WTC11 (cell line): Measurements from ENCODE around the gene SPDYE6. TPM values are rescaled to one million over a fixed set of nuclear protein-coding genes. Genes with fewer than 3 reads are reported as not detected.
"Not testable (repeated sequence)": the region's sequence is repeated elsewhere in the genome, so short reads cannot be mapped to it uniquely, and the experiment has no call there.

Source experiments
- ATAC-seq: fragments of 200-7000 bp; cut with Tn5 transposase; 2 replicates; pipeline ENCODE4 v1.10.0; 2021; ENCODE audit warnings: mild to moderate bottlenecking, moderate library complexity
- CTCF ChIA-PET: fragments of 300-600 bp; sonication (Branson Sonifier 250); formaldehyde crosslinking; loops from one replicate; lab custom pipeline; 2021; ENCODE audit warnings: antibody characterized with exemption; lab: Charles Lee
- POLR2A ChIA-PET: fragments of 350-600 bp; sonication (Branson Sonifier 250); formaldehyde crosslinking; loops from one replicate; lab custom pipeline; 2021; ENCODE audit warnings: antibody characterized with exemption; lab: Charles Lee
- DNase-seq: peaks from one replicate; pipeline ENCODE4 v3.0.0; 2021; ENCODE audit warnings: low spot score
- H3K27ac Mint-ChIP-seq: 2 replicates; pipeline ENCODE4 v1.8.0; 2021; ENCODE audit warnings: mixed read lengths
- H3K27me3 Mint-ChIP-seq: 2 replicates; pipeline ENCODE4 v1.8.0; 2021; ENCODE audit warnings: low read depth, mild to moderate bottlenecking, moderate library complexity, mixed read lengths
- H3K36me3 Mint-ChIP-seq: 2 replicates; pipeline ENCODE4 v1.8.0; 2021; ENCODE audit warnings: mixed read lengths
- H3K4me1 Mint-ChIP-seq: 2 replicates; pipeline ENCODE4 v1.8.0; 2022; ENCODE audit warnings: mixed read lengths
- H3K4me3 Mint-ChIP-seq: 2 replicates; pipeline ENCODE4 v1.8.0; 2021; ENCODE audit warnings: mild to moderate bottlenecking, moderate library complexity, mixed read lengths
- H3K9me3 Mint-ChIP-seq: 2 replicates; pipeline ENCODE4 v1.8.0; 2021; ENCODE audit warnings: mixed read lengths
- ELF4 ChIP-seq: sonication (generic); formaldehyde crosslinking; IDR thresholded peaks from 2 replicates; pipeline ENCODE4 v1.8.1; 2022; ENCODE audit warnings: low read depth, mild to moderate bottlenecking, moderate library complexity, missing genetic modification reagents
- ESRRA ChIP-seq: sonication (generic); formaldehyde crosslinking; IDR thresholded peaks from 2 replicates; pipeline ENCODE4 v1.8.1; 2022; ENCODE audit warnings: mild to moderate bottlenecking, missing genetic modification reagents, borderline replicate concordance
- FOXP1 ChIP-seq: sonication (generic); formaldehyde crosslinking; IDR thresholded peaks from 2 replicates; pipeline ENCODE4 v1.8.0; 2022; ENCODE audit warnings: missing genetic modification reagents, mild to moderate bottlenecking, moderate library complexity, borderline replicate concordance
- GRHL2 ChIP-seq: fragments of 250-450 bp; sonication (Bioruptor Pico); IDR thresholded peaks from 2 replicates; pipeline ENCODE4 v1.8.0; 2022; ENCODE audit warnings: mild to moderate bottlenecking, moderate library complexity; ENCODE audit not compliant: insufficient replicate concordance, severe bottlenecking
- GTF2I ChIP-seq: fragments of 250-450 bp; sonication (Bioruptor Pico); conservative IDR thresholded peaks from 2 replicates; pipeline ENCODE4 v1.4.0; 2021; ENCODE audit warnings: mild to moderate bottlenecking
- SOX15 ChIP-seq: fragments of 250-450 bp; sonication (Bioruptor Pico); IDR thresholded peaks from 2 replicates; pipeline ENCODE4 v1.9.0; 2021; ENCODE audit warnings: mild to moderate bottlenecking
- TCF7 ChIP-seq: sonication (generic); formaldehyde crosslinking; IDR thresholded peaks from 2 replicates; pipeline ENCODE4 v1.8.0; 2022; ENCODE audit warnings: mild to moderate bottlenecking, low read depth, missing genetic modification reagents, moderate library complexity
- TEAD1 ChIP-seq: sonication (generic); formaldehyde crosslinking; IDR thresholded peaks from 2 replicates; pipeline ENCODE4 v1.8.0; 2022; ENCODE audit warnings: mild to moderate bottlenecking, missing genetic modification reagents
- ZBTB21 ChIP-seq: sonication (generic); formaldehyde crosslinking; IDR thresholded peaks from 2 replicates; pipeline ENCODE4 v1.8.1; 2023; ENCODE audit warnings: mild to moderate bottlenecking, missing genetic modification reagents, borderline replicate concordance
- ZNF423 ChIP-seq: fragments of 250-450 bp; sonication (Bioruptor Pico); IDR thresholded peaks from 2 replicates; pipeline ENCODE4 v2.1.2; 2022; ENCODE audit warnings: mild to moderate bottlenecking, moderate library complexity
- total RNA-seq: library from RNA; stranded (reverse); gene quantifications from 3 replicates; pipeline ENCODE4 v1.2.3, GENCODE V29; 2021

The SPDYE6 gene
- total RNA-seq, 1 experiment from 2014 or later, result not detected

- not testable (repeated sequence) for H3K27me3 Mint-ChIP-seq, DNase-seq, ATAC-seq, H3K9me3 Mint-ChIP-seq
- peak; percentile 50; the same call in 1 of the 2 replicates for TF ChIP-seq ZNF423 (CRISPR knock-in tag)
- CTCF ChIA-PET, result interaction anchor here (0.7 kb wide), 2 partner anchors 62 to 363 kb away, joined by 3 to 4 read pairs; no protein-coding TSS in a partner anchor
- Mint-ChIP-seq H3K36me3 (peaks cover 60% of the 10 kb centered on the region), H3K4me1 (peaks cover 17% of the 10 kb centered on the region), H3K4me3 (peak overlapping the region; percentile 17; the same call in 1 of the 2 replicates), H3K27ac (peak overlapping the region; percentile 46)
- POLR2A ChIA-PET, result interaction anchor here (0.5 kb wide), 1 partner anchor 547 kb away, joined by 3 read pairs; no protein-coding TSS in a partner anchor
Observed at GRCh38 chr7:102380837-102381236, 24.6 kb upstream of the SPDYE6 start.

GRCh38 chr7:102376964-102377466 lies 20.8 kb upstream of the SPDYE6 start:
- CTCF ChIA-PET, result no interaction called here
- TF ChIP-seq GRHL2 (CRISPR knock-in tag) (no peak), GTF2I (no peak), ESRRA (CRISPR knock-in tag) (no peak), SOX15 (CRISPR knock-in tag) (no peak), TCF7 (CRISPR knock-in tag) (no peak), ZBTB21 (CRISPR knock-in tag) (no peak), TEAD1 (CRISPR knock-in tag) (no peak), ELF4 (no peak), FOXP1 (CRISPR knock-in tag) (no peak)
- POLR2A ChIA-PET, result no interaction called here

DNA sequence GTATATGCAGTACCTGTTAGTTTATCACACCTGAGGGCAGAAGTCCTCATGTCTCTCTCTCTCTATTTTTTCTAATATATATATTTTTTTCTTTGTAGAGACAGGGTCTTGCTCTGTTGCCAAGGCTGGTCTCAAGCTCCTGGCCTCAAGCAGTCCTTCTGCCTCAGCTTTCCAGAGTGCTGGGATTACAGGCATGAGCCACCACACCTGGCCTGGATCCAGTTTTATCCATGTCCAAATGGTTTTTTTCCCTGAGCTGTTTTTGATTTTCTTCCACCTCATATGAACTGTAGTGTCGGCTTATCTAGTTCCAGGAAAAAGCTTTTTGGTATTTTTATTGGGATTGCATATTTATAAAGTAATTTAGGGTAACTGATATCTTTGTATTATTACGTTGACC lies 16.6 kb upstream of the SPDYE6 start:
- H3K4me1 Mint-ChIP-seq, H3K9me3 Mint-ChIP-seq, ATAC-seq, DNase-seq, H3K27me3 Mint-ChIP-seq, POLR2A ChIA-PET, H3K27ac Mint-ChIP-seq, H3K4me3 Mint-ChIP-seq, CTCF ChIA-PET: not testable (repeated sequence)
- H3K36me3 Mint-ChIP-seq, result peaks cover 54% of the 10 kb centered on the region

More at GRCh38 chr7:102376964-102377466, 20.8 kb upstream of the SPDYE6 start:
- peaks cover 55% of the 10 kb centered on the region for H3K36me3 Mint-ChIP-seq
- no peak for ATAC-seq
- H3K4me3 Mint-ChIP-seq, result no peak overlapping the region
- no peaks in the 10 kb centered on the region for H3K27me3 Mint-ChIP-seq
- H3K27ac Mint-ChIP-seq, result no peak overlapping the region
- H3K4me1 Mint-ChIP-seq, result peaks cover 17% of the 10 kb centered on the region
- DNase-seq, result no peak
- H3K9me3 Mint-ChIP-seq, result no peaks in the 10 kb centered on the region

GRCh38 chr7:102370038-102370437 lies 13.8 kb upstream of the SPDYE6 start:
- POLR2A ChIA-PET, ATAC-seq, DNase-seq, H3K4me3 Mint-ChIP-seq, H3K4me1 Mint-ChIP-seq, H3K27ac Mint-ChIP-seq, H3K9me3 Mint-ChIP-seq, CTCF ChIA-PET, H3K27me3 Mint-ChIP-seq: not testable (repeated sequence)
- H3K36me3 Mint-ChIP-seq, result peaks cover 46% of the 10 kb centered on the region

GRCh38 chr7:102365390-102365789 lies 9.1 kb upstream of the SPDYE6 start:
- DNase-seq, H3K9me3 Mint-ChIP-seq, H3K4me1 Mint-ChIP-seq, H3K27ac Mint-ChIP-seq, H3K27me3 Mint-ChIP-seq, POLR2A ChIA-PET, ATAC-seq, CTCF ChIA-PET: not testable (repeated sequence)
- Mint-ChIP-seq H3K36me3 (peaks cover 29% of the 10 kb centered on the region), H3K4me3 (peak overlapping the region; percentile 84; the same call in 1 of the 2 replicates)

GRCh38 chr7:102364394-102364886 lies 8.2 kb upstream of the SPDYE6 start:
- ATAC-seq, DNase-seq: not testable (repeated sequence)

More at GRCh38 chr7:102364394-102364886, 8.2 kb upstream of the SPDYE6 start:
- H3K4me1 Mint-ChIP-seq, H3K9me3 Mint-ChIP-seq, H3K27me3 Mint-ChIP-seq, POLR2A ChIA-PET, H3K27ac Mint-ChIP-seq: not testable (repeated sequence)
- peaks cover 22% of the 10 kb centered on the region for H3K36me3 Mint-ChIP-seq
- peak overlapping the region; percentile 84 for H3K4me3 Mint-ChIP-seq
- CTCF ChIA-PET, result interaction anchor here (1.3 to 1.4 kb wide), 2 partner anchors 63 to 72 kb away, joined by 3 to 16 read pairs; no protein-coding TSS in a partner anchor
